ENCODE measurements around the gene PAPSS1.
"Not testable (repeated sequence)": the region's sequence is repeated elsewhere in the genome, so short reads cannot be mapped to it uniquely, and the experiment has no call there.

Gene PAPSS1

GRCh38 chr4:107726131-107726925, 6.3 kb upstream of the PAPSS1 start:
- in situ Hi-C loops (cut with MboI; ENCODE audit: low sequenced_read_pairs), result not testable (repeated sequence)

- in situ Hi-C loops (cut with MboI; ENCODE audit: low sequenced_read_pairs), result no loop called here
Observed at GRCh38 chr4:107725281-107725859, 5.3 kb upstream of the PAPSS1 start.

GRCh38 chr4:107723331-107723730, 3.3 kb upstream of the PAPSS1 start:
- in situ Hi-C loops (cut with MboI; ENCODE audit: low sequenced_read_pairs), result not testable (repeated sequence)

GRCh38 chr4:107721436-107722100, 1.5 kb upstream of the PAPSS1 start:
- in situ Hi-C loops (cut with MboI; ENCODE audit: low sequenced_read_pairs), result no loop called here

- in situ Hi-C loops (cut with MboI; ENCODE audit: low sequenced_read_pairs), result no loop called here
Observed at GRCh38 chr4:107719207-107719921, 670 bp downstream of the PAPSS1 start.

- in situ Hi-C loops (cut with MboI; ENCODE audit: low sequenced_read_pairs), result no loop called here
Observed at GRCh38 chr4:107718351-107718965, 1.6 kb downstream of the PAPSS1 start.

- in situ Hi-C loops (cut with MboI; ENCODE audit: low sequenced_read_pairs), result no loop called here
Observed at GRCh38 chr4:107714256-107714655, 5.8 kb downstream of the PAPSS1 start.

- in situ Hi-C loops (cut with MboI; ENCODE audit: low sequenced_read_pairs), result no loop called here
Observed at GRCh38 chr4:107712236-107712635, 7.8 kb downstream of the PAPSS1 start.

- in situ Hi-C loops (cut with MboI; ENCODE audit: low sequenced_read_pairs), result no loop called here
Observed at GRCh38 chr4:107711831-107712230, 8.2 kb downstream of the PAPSS1 start.

GRCh38 chr4:107710493-107711459, 9.3 kb downstream of the PAPSS1 start:
- in situ Hi-C loops (cut with MboI; ENCODE audit: low sequenced_read_pairs), result no loop called here

GRCh38 chr4:107709916-107710315, 10.1 kb downstream of the PAPSS1 start:
- in situ Hi-C loops (cut with MboI; ENCODE audit: low sequenced_read_pairs), result no loop called here

GRCh38 chr4:107708225-107708624, 11.8 kb downstream of the PAPSS1 start:
- in situ Hi-C loops (cut with MboI; ENCODE audit: low sequenced_read_pairs), result no loop called here

- in situ Hi-C loops (cut with MboI; ENCODE audit: low sequenced_read_pairs), result no loop called here
Observed at GRCh38 chr4:107705742-107706556, 14.1 kb downstream of the PAPSS1 start.

- in situ Hi-C loops (cut with MboI; ENCODE audit: low sequenced_read_pairs), result no loop called here
Observed at GRCh38 chr4:107701565-107701964, 18.5 kb downstream of the PAPSS1 start.

GRCh38 chr4:107699466-107700206, 20.4 kb downstream of the PAPSS1 start:
- in situ Hi-C loops (cut with MboI; ENCODE audit: low sequenced_read_pairs), result no loop called here

- in situ Hi-C loops (cut with MboI; ENCODE audit: low sequenced_read_pairs), result not testable (repeated sequence)
Observed at GRCh38 chr4:107696187-107696586, 23.8 kb downstream of the PAPSS1 start.

GRCh38 chr4:107693132-107693531, 26.9 kb downstream of the PAPSS1 start:
- in situ Hi-C loops (cut with MboI; ENCODE audit: low sequenced_read_pairs), result no loop called here

GRCh38 chr4:107692202-107692601, 27.8 kb downstream of the PAPSS1 start:
- in situ Hi-C loops (cut with MboI; ENCODE audit: low sequenced_read_pairs), result no loop called here

Measured in hTERT RPE-1 (cell line).